GM19035 (cell line): ENCODE results near the gene PHF2.

ENCODE experiments used
- ATAC-seq: cut with Tn5 transposase; IDR thresholded peaks from one replicate; pipeline ENCODE4 v1.9.1; 2021; ENCODE audit not compliant: unreplicated experiment

Gene PHF2

DNA sequence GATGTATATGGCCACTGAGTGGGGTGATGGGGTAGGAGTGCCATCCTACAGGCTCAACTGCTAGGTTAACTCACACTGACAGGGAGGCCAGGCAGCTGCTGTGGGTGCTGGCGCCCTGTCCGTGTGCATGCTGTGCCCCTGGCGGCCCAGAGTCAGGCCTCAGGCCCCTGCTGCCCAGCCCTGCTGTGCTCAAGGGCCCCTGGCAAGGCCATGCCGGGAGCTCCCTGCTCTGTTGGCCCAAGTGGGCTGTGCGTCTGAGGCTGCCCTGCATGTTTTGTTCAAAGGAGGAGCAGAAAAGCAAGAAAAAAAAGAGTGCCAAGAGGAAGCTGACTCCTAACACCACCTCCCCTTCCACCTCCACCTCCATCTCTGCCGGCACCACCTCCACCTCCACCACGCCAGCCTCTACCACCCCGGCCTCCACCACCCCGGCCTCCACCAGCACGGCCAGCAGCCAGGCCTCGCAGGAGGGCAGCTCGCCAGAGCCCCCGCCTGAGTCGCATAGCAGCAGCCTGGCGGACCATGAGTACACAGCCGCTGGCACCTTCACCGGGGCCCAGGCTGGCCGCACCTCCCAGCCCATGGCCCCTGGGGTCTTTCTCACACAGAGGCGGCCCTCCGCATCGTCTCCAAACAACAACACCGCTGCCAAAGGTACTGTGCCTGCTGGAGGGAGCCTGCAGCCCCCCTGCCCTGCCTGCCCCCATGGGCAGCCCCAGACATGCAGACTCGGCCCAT, 100.1 kb downstream of the PHF2 start:
- no peak for ATAC-seq

- ATAC-seq = no peak
Observed at GRCh38 chr9:93677048-93677571, 100.7 kb downstream of the PHF2 start.

GRCh38 chr9:93677641-93678136, 101.3 kb downstream of the PHF2 start:
- ATAC-seq = no peak

- no peak for ATAC-seq
Observed at GRCh38 chr9:93678199-93679019, 102.0 kb downstream of the PHF2 start.

DNA sequence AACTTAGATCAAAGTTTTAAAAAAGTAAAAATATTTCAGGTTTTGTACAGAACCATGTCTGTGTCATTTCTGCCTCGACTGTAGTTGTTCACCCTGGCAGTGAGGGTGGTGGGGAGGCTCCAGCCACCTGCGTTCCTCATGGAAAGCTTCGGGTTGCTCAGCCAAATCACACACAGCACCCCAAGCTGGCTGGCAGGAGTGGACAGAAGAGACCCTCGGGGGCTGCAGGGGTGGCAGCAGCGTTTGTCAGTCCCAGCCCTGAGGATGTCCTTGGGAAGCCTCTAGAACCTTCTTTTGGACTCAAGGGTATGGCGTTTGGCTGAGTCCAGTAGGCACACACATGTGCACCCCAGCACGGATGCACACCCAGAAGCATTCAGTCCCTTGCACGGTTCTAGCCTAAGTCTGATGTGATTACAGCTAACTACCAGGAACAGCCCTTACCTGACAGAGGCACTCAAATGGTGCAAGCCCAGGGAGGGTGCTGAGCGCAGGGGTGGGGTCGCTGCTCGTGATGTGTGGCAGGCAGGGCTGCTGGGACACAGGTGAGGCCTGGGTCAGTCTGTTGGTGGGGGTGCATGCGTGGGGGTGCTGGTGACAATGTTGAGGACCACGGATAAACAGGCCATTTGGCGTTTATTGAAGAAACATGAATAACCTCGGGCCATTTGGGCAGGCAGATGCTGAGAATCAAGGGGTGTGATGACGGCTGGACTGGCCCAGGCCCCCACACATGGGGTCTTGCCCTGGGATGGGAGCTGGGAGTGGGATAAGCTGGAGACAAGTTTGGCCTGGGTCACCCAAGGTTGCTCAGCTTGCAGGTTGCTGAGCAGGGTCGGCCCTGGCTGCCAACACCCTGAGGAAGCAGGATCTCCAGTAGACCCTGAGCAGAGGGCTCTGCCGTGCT, 103.4 kb downstream of the PHF2 start:
- no peak for ATAC-seq

DNA sequence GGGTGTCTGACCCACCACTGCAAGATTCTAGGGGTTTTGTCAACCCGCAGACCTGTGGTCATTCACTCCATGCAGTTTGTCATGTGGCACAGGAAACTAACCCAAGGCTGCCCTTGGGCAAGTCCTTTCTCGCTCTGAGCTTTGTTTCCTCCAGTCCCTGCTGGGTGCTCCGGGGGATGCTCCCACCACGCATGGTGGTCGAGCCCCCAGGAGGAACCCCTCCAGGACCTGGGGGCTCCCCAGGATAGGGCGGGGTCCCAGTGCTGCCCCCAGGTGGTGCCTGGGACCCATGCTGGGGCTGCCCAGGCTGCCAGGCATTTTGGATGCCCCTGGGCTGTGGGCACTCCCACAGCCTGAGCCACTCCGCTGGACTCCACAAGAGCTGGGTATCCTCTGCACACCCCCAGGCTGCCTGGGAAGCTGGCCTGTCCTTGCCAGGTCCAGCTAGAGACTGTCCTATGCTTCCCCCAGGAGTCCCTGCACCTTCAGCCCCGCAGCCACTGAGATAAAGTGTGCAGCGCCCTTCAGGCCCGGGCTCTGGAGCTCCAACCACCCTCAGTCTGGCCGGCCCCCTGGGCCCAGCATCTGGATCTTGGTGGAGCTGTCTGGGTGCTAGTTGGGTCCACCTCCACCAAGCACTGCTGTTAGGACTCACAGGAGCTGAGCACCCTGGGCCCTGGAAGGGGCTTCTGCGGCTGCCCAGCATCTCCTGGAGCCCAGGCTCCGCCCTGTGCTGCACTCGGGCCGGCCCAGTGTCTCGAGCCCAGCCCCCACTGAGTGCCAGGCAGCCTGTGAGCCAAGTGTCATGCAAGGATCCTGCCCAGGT, 104.3 kb downstream of the PHF2 start:
- no peak for ATAC-seq

GRCh38 chr9:93681269-93682154, 105.1 kb downstream of the PHF2 start:
- ATAC-seq = no peak

GRCh38 chr9:93682155-93682968, 106.0 kb downstream of the PHF2 start:
- ATAC-seq = no peak

GRCh38 chr9:93683331-93684134, 107.1 kb downstream of the PHF2 start:
- no peak for ATAC-seq

- ATAC-seq = no peak
Observed at GRCh38 chr9:93684161-93684765, 107.9 kb downstream of the PHF2 start.

DNA sequence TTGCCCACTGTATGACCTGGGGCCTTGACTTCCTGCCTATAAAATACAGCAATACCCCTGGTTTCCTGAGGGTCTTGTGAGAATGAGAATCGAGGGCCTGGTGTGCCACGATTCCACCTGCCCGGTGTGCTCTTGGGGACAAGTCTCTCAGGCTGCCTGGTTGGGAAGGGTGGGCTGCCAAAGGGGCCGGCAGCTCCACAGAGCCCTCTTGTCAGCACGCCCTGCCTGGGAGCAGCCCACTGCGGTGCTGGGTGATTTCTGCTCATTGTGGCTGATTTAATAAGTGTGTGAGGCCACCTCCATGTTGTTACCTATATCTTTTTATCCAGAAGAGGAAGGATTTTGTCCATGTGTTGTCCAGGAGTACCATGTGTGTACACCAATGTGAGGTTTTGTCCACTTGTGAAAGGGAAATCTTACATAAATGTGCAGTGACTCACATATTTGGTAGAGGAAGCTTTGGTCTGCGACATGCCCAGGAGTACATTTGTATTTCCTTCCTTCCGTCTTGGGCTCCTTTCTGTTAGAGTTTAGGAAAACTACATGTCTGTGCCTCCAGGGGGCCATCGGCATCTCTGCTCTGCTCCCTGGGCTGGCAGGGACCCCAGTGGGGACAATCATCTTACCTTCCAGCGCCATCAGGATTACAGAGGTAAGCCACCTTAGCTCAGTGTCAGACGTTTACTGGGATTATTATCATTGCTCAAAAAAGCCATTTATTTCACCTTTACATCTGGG, 108.6 kb downstream of the PHF2 start:
- no peak for ATAC-seq

DNA sequence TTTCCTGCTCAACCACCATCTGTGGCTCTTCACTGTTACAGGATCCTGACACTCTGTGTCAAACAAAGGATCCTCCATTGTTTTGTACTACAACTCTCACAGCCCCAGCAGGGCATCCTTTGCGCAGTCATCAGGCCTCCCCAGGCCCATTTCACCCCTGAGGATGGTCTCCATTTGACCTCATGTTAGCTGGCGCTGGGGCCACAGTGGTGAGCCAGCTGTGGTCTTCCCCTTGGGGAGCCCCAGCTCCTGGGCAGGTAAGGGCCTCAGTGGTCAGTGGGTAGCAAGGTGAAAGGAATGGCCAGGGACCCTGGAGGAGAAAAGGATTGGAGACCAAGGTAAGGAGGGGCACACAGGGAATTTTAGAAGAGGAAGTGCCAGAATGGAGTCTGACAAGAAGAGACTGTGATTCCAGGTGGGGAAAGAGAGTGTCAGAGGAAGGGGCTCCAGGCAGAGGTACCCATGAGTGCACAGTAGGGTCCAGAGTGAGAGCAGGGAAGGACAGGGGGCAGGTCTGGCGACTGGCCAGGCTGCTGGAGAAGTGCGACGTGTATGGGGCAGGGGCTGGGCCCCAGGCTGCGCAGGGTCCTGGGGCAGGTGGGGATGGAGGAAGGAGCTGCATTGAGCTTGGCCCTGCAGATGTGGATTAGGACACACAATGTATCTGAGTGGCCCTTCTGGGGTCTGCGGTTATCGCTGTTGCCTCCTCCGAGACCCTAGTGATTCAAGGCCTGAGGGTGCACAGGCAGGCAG, 109.9 kb downstream of the PHF2 start:
- no peak for ATAC-seq

DNA sequence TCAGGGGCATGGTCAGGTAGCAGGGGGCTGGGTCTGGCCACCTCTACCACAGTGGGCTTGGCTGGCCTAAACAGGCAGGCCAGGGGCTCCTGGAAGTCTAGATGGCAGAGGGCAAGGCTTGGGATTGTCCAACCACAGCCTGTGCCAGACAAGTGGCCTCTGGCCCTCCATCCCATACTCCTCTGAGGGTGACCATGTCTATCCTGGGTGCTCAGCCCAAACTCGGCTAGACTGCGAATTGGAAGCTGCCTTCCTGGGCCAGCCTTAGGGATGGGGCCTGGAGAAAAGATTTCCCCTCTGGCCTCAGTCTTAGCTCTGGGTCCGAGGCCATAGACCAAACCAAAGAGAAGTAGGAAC, 110.5 kb downstream of the PHF2 start:
- no peak for ATAC-seq

- ATAC-seq = no peak
Observed at GRCh38 chr9:93690618-93691017, 114.2 kb downstream of the PHF2 start.

DNA sequence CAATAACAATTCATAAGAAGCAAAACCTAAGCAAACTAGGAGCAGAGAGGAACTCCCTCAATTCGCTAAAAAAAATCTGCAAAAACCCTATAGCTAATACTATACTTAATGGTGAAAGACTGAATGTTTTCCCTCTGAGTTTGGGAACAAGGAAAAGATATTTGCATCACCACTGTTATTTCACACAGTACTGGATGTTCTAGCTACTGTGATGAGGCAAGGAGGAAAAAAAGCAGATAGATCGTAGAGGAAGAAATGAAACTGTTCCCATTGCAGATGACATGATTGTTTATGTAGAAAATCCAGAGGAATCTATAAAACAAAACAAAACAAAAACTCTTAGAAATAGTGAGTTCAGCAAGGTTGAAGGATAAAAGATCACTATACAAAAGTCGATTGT, 116.7 kb downstream of the PHF2 start:
- ATAC-seq = no peak
